Spleen (tissue), 11 donors: ENCODE results near the gene RFX3. TPM values are rescaled to one million over a fixed set of nuclear protein-coding genes. Genes with fewer than 3 reads are reported as not detected.
A peak's percentile ranks its signal among the peaks of the same experiment; 100 is the strongest.

Experiments used
- DNase-seq: peaks from one replicate; pipeline ENCODE4 v3.0.0-alpha.2; 2020
- H3K27ac ChIP-seq, 8 donors: fragments of 200-600 bp; sonication (generic) in 7 of 8; 1 replicate in 4 of 8; 2 replicates in 4 of 8; pipeline versions ENCODE4 v1.5.0 to v1.8.0; 2016 to 2021; ENCODE audit warnings: inconsistent platforms in 4 of 8, mild to moderate bottlenecking in 4 of 8, moderate library complexity in 1 of 8
- H3K27me3 ChIP-seq, 7 donors: fragments of 200-600 bp; sonication (generic) in 6 of 7; replicated peaks in 1 of 7; 1 replicate in 4 of 7; 2 replicates in 3 of 7; pipeline versions ENCODE4 v1.5.0 to v1.8.0; 2016 to 2021; ENCODE audit warnings: inconsistent platforms in 3 of 7, mild to moderate bottlenecking in 1 of 7
- H3K36me3 ChIP-seq, 6 donors: fragments of 200-600 bp; sonication (generic) in 5 of 6; 1 replicate in 4 of 6; 2 replicates in 2 of 6; pipeline versions ENCODE4 v1.5.0 to v1.8.0; 2016 to 2021; ENCODE audit warnings: inconsistent platforms in 2 of 6
- H3K4me1 ChIP-seq, 6 donors: fragments of 200-600 bp; sonication (generic) in 5 of 6; 1 replicate in 3 of 6; 2 replicates in 3 of 6; pipeline versions ENCODE4 v1.5.0 to v1.8.0; 2016 to 2021; ENCODE audit warnings: inconsistent platforms in 3 of 6
- H3K4me3 ChIP-seq, 8 donors: fragments of 200-600 bp; sonication (generic) in 7 of 8; 1 replicate in 4 of 8; 2 replicates in 4 of 8; pipeline versions ENCODE4 v1.5.0 to v1.8.0; 2016 to 2021; ENCODE audit warnings: inconsistent platforms in 4 of 8, mild to moderate bottlenecking in 4 of 8, moderate library complexity in 2 of 8
- H3K9me3 ChIP-seq, 8 donors: fragments of 200-600 bp; sonication (generic) in 7 of 8; 1 replicate in 4 of 8; 2 replicates in 4 of 8; pipeline versions ENCODE4 v1.5.0 to v1.8.0; 2016 to 2021; ENCODE audit warnings: inconsistent platforms in 4 of 8
- POLR2A ChIP-seq, 3 donors: fragments of 450-650 bp; IDR thresholded peaks; one replicate each; pipeline ENCODE4 v1.5.1; 2017; ENCODE audit warnings: antibody characterized with exemption in 3 of 3, mild to moderate bottlenecking in 1 of 3
- POLR2AphosphoS5 ChIP-seq, 3 donors: sonication (generic); formaldehyde crosslinking; IDR thresholded peaks; one replicate each; pipeline ENCODE4 v1.5.1; 2017; ENCODE audit warnings: antibody characterized with exemption in 3 of 3
- WGBS, 5 donors: extraction: QIAGEN DNeasy Blood & Tissue Kit in 3 of 5; methylation state at CpG; one replicate each; pipeline versions ENCODE4 v1.1.5 to v1.1.7; 2013 to 2018; 5-methylcytosine and 5-hydroxymethylcytosine counted together
- intact Hi-C: fragments of 100-400 bp; cut with DNase I; formaldehyde crosslinking; loops from one replicate; pipeline ENCODE4 v1.15.0; 2023; ENCODE audit warnings: low total_unique reads
- polyA plus RNA-seq, 3 donors: library from polyadenylated mRNA; stranded (reverse); fragments of 200-250 nt; gene quantifications; one replicate each; pipeline ENCODE4 v1.2.1, GENCODE V29; 2013
- total RNA-seq, 7 donors: library from RNA; depleted of rRNA in 3 of 7; stranded (reverse); fragments of >200 nt in 3 of 7; fragmentation: NEBNext Ultra II Directional in 4 of 7; extraction: Animal tissue kit (Norgen Biotek cat#: 25700) in 4 of 7; gene quantifications; one replicate each; pipeline versions ENCODE4 v1.1.0 to v1.2.1, GENCODE V29; 2016 to 2021
- TF ChIP-seq, protein P1 (sequence below), 11 experiments: fragments of 200-600 bp in 7 of 11; fragments of 450-650 bp in 4 of 11; sonication (generic) in 4 of 11; IDR thresholded peaks in 8 of 11; conservative IDR thresholded peaks in 3 of 11; 1 replicate in 7 of 11; 2 replicates in 4 of 11; pipeline versions ENCODE4 v1.4.0 to v1.8.0; 2016 to 2021; ENCODE audit warnings: antibody characterized with exemption in 11 of 11, inconsistent platforms in 4 of 11, mild to moderate bottlenecking in 1 of 11
- donor health status: healthy with polysubstance abuse.
- donor health status: DM: no; HTN: no; CAD: no; lungs with moderate emphysema.
- donor health status: DM: no; HTN: no; CAD: no.
- donor health status: Bipolar disorder and iron deficiency.
- donor health status: healthy.
- donor health status: DM: no; HTN: no; CAD: no.
- donor health status: DM: yes; HTN: yes; CAD: no.

RFX3 gene
- total and polyA plus RNA-seq, 10 donors, result 2.5 to 25.9 (median 19.1) TPM

DNA sequence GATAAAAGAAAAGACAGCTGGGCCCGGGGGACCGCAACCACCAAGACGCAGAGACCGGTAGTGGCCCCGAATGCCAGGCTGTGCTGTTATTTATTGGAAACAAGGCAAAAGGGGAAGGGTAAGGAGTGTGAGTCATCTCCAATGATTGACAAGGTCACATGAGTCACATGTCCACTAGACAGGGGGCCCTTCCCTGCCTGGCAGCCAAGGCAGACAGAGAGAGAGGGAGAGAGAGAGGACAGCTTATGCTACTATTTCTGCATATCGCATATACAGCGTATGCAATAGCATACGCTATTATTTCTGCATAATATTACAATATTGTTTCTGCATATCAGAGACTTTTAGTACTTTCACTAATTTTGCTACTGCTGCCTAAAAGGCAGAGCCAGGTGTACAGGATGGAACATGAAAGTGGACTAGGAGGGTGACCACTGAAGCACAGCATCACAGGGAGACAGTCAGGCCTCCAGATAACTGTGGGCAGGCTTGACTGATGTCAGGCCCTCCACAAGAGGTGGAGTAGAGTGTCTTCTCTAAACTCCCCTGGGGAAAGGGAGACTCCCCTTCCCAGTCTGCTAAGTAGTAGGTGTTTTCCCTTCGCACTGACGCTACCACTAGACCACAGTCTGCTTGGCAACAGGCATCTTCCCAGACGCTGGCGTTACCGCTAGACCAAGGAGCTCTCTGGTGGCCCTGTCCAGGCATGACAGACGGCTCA, 50.3 kb downstream of the RFX3 start:
- no peak for DNase-seq
- H3K4me3 ChIP-seq, result no peak overlapping the region
- H3K4me1 ChIP-seq, result peaks cover 0 to 88% (median 55%) of the 10 kb centered on the region in 6 donors
- H3K36me3 ChIP-seq, result peaks cover 0 to 9% (median 0%) of the 10 kb centered on the region in 6 donors
- H3K27me3 ChIP-seq, result no peaks in the 10 kb centered on the region
- intact Hi-C loops, result no loop called here
- 78 to 86% (median 82%) methylated on average over 14 of the region's 14 CpGs for WGBS, 5 donors
- H3K27ac ChIP-seq, result peak overlapping the region in 3 of 8 donors; percentile 10 to 30 (median 20)
- TF ChIP-seq POLR2A (IDR thresholded peaks at IDR 0.05) (no peak), POLR2AphosphoS5 (IDR thresholded peaks at IDR 0.05) (no peak)
- TF ChIP-seq, protein P1, sequence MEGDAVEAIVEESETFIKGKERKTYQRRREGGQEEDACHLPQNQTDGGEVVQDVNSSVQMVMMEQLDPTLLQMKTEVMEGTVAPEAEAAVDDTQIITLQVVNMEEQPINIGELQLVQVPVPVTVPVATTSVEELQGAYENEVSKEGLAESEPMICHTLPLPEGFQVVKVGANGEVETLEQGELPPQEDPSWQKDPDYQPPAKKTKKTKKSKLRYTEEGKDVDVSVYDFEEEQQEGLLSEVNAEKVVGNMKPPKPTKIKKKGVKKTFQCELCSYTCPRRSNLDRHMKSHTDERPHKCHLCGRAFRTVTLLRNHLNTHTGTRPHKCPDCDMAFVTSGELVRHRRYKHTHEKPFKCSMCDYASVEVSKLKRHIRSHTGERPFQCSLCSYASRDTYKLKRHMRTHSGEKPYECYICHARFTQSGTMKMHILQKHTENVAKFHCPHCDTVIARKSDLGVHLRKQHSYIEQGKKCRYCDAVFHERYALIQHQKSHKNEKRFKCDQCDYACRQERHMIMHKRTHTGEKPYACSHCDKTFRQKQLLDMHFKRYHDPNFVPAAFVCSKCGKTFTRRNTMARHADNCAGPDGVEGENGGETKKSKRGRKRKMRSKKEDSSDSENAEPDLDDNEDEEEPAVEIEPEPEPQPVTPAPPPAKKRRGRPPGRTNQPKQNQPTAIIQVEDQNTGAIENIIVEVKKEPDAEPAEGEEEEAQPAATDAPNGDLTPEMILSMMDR (IDR thresholded peaks at IDR 0.05 in 8 of 11, conservative IDR thresholded peaks at IDR 0.05 in 3 of 11), result no peak
- H3K9me3 ChIP-seq, result peaks cover 0 to 20% (median 11%) of the 10 kb centered on the region in 8 donors

DNA sequence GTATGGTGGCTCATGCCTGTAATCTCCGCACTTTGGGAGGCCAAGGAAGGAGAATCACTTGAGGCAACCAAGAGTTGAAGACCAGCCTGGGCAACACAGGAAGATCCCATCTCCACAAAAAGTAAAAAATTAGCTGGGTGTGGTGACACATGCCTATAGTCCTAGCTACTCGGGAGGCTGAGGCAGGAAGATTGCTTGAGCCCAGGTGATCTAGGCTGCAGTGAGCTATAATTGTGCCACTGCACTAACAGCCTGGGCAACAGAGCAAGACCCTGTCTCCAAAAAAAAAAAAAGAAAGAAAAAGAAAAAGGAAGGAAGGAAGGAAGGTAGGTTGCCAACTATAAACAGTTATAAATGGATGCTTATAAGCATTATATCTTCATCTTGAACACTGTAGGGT, 51.0 kb downstream of the RFX3 start:
- Histone ChIP-seq H3K4me3 (no peak overlapping the region), H3K9me3 (peaks cover 0 to 20% (median 11%) of the 10 kb centered on the region in 8 donors), H3K27ac (peak overlapping the region in 2 of 8 donors; percentile 10 to 30), H3K27me3 (no peaks in the 10 kb centered on the region), H3K4me1 (peaks cover 0 to 82% (median 51%) of the 10 kb centered on the region in 6 donors), H3K36me3 (peaks cover 0 to 5% (median 0%) of the 10 kb centered on the region in 6 donors)
- TF ChIP-seq POLR2A (IDR thresholded peaks at IDR 0.05) (no peak), POLR2AphosphoS5 (IDR thresholded peaks at IDR 0.05) (no peak)
- TF ChIP-seq, protein P1 (IDR thresholded peaks at IDR 0.05 in 8 of 11, conservative IDR thresholded peaks at IDR 0.05 in 3 of 11), result no peak
- 84 to 95% (median 89%) methylated on average over 2 of the region's 2 CpGs for WGBS, 5 donors
- no peak for DNase-seq
- intact Hi-C loops, result no loop called here

DNA sequence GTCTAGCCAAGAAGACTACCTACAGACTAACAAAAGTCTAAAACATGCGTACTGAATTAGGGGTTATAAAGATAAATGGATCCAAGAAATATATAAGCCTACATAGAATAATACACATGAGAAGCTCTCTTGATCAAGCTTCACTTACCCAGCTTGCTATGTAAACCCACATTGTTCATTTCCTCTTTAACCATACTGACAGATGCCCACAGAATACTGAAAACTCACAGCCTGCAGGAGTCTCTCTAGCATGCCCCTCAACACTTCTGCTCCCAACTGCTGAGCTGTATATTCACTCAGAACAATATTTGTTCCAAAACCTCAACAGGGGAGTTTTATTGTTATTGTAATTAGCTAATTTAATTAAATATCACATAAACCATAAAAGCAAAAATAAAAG, 52.4 kb downstream of the RFX3 start:
- Histone ChIP-seq H3K4me1 (peaks cover 0 to 69% (median 38%) of the 10 kb centered on the region in 6 donors), H3K27ac (peak overlapping the region in 5 of 8 donors; percentile 30 to 58 (median 36)), H3K9me3 (peaks cover 0 to 14% (median 11%) of the 10 kb centered on the region in 8 donors), H3K36me3 (no peaks in the 10 kb centered on the region), H3K4me3 (no peak overlapping the region), H3K27me3 (no peaks in the 10 kb centered on the region)
- WGBS, 5 donors, result 83 to 93% (median 86%) methylated on average over 1 of the region's 1 CpG
- no peak for TF ChIP-seq POLR2AphosphoS5 (IDR thresholded peaks at IDR 0.05)
- TF ChIP-seq, protein P1 (IDR thresholded peaks at IDR 0.05 in 8 of 11, conservative IDR thresholded peaks at IDR 0.05 in 3 of 11), result no peak
- no peak for TF ChIP-seq POLR2A (IDR thresholded peaks at IDR 0.05)
- no peak for DNase-seq
- intact Hi-C loops, result no loop called here

DNA sequence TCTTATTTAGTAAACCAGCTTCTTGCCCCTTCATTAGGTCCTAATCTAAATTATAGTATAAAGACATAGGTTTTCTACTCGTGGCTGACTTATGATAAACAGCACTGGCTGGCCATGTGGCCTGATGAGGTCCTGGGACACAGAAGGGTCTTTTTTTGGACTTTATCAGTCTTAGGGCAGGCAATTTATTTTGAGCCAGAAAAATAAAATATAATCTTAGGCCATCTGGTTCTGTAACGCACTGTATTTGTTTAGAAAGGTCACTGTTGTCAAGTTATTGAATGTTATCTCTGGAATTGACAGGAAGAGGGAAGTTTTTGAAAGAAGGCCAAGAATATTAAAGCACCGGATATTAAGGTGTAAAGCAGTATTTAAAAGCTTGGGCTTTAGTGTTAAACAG, 53.9 kb downstream of the RFX3 start:
- intact Hi-C loops, result no loop called here
- 66 to 77% (median 73%) methylated on average over 3 of the region's 3 CpGs for WGBS, 5 donors
- no peaks in the 10 kb centered on the region for H3K9me3 ChIP-seq
- TF ChIP-seq, protein P1 (IDR thresholded peaks at IDR 0.05 in 8 of 11, conservative IDR thresholded peaks at IDR 0.05 in 3 of 11), result no peak
- TF ChIP-seq POLR2AphosphoS5 (IDR thresholded peaks at IDR 0.05) (no peak), POLR2A (IDR thresholded peaks at IDR 0.05) (no peak)
- H3K4me1 ChIP-seq, result peaks cover 0 to 69% (median 34%) of the 10 kb centered on the region in 6 donors
- no peaks in the 10 kb centered on the region for H3K27me3 ChIP-seq
- H3K36me3 ChIP-seq, result no peaks in the 10 kb centered on the region
- no peak for DNase-seq
- no peak overlapping the region for H3K4me3 ChIP-seq
- peak overlapping the region in 3 of 8 donors; percentile 38 to 45 (median 42) for H3K27ac ChIP-seq
